Body of pancreas (tissue), 4 donors: ENCODE data around the gene TBCA.

ENCODE experiments used
- CTCF ChIP-seq, 7 experiments: fragments of 450-650 bp in 4 of 7; fragments of 200-600 bp in 3 of 7; sonication (generic) in 3 of 7; IDR thresholded peaks; one replicate each; pipeline ENCODE4 v1.5.1; 2016 to 2019; ENCODE audit warnings: antibody characterized with exemption in 7 of 7
- POLR2A ChIP-seq, 3 donors: fragments of 450-650 bp; IDR thresholded peaks; one replicate each; pipeline ENCODE4 v1.6.1; 2016; ENCODE audit warnings: antibody characterized with exemption in 3 of 3, mild to moderate bottlenecking in 2 of 3

- TF ChIP-seq CTCF (IDR thresholded peaks at IDR 0.05), result no peak
- no peak for TF ChIP-seq POLR2A (IDR thresholded peaks at IDR 0.05)
These were observed 41.3 kb downstream of the TBCA start for GRCh38 chr5:77734885-77735284.
